NCI-H2227 treated with DMSO at 0.1 percent for 48 hours (cell line): Measurements from ENCODE around the gene CRIP2.

Source experiments
- DNase-seq: peaks from one replicate; lab custom pipeline; 2025; lab: John Stamatoyannopoulos, UW

Gene CRIP2

GRCh38 chr14:105474483-105475268, at the start of gene CRIP2:
TSS of gene CRIP2 (plus strand) at chr14:105474821. CDS start at chr14:105474863, 42 bp downstream.
- peak; percentile 41 for DNase-seq

DNA sequence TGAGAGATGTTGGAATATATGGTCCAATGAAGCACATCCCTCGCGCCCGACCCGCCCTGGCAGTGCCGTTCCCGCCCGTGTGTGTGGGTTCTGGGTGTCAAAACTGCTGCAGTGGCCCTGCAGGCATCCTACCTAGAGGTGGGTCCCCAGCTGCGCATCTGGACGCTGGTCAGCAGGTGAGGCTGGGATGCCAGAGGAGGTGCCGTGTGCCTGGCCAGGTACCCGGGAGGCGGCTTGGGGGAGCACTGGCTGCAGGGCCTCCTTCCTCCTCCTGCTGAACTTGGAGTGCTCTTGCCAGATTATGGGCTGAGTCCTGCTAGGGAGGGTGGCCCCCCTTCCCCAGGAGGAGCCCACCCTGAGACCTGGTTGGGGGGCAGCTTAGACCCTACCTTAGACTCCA, 49.8 kb upstream of the CRIP2 start:
- no peak for DNase-seq

DNA sequence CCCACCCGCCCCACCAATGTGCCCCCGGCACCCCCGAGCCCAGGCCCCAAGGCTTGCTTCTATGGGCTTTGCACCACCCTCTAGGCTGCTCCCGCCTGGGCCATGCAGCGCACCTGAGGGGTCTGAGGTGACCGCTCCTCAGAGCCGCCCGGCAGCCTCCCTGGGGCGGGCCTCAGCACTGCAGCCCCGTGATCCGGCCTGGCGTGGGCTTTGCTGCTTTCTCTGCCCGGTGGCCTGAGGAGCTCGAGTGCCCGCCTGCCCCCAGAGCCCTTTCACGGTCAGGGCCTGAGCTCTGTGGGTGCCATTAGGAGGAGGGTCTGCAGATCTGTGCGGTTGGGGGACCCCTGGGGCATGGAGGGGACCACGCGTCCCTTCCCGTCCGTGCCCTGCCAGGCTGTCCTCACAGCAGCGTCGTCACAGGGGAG, 48.8 kb upstream of the CRIP2 start:
- DNase-seq = no peak

GRCh38 chr14:105426416-105427130, 48.0 kb upstream of the CRIP2 start:
- DNase-seq = no peak

- DNase-seq = no peak
Measured at GRCh38 chr14:105427412-105427811, 47.2 kb upstream of the CRIP2 start.

DNA sequence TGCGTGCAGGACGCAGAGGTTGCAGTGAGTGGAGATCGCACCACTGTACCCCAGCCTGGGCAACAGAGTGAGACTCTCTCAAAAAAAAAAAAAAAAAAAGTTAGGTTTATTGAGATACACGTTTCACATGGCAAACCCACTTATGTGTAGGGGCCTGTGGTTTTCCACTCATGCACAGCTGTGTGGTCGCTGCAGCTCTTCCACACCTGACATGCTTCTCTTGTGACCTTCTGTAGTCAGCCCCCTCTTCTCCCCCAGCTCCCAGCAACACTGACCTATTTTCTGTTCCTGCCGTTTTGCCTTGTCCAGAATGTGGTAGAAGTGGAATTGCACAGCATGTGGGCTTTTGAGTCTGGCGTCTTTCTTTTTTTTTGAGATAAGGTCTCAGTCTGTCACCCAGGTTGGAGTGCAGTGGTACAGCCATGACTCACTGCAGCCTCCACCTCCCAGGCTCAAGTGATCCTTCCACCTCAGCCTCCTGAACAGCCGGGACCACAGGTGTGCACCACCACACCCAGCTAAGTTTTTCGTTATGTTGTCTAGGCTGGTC, 46.6 kb upstream of the CRIP2 start:
- DNase-seq = no peak

DNA sequence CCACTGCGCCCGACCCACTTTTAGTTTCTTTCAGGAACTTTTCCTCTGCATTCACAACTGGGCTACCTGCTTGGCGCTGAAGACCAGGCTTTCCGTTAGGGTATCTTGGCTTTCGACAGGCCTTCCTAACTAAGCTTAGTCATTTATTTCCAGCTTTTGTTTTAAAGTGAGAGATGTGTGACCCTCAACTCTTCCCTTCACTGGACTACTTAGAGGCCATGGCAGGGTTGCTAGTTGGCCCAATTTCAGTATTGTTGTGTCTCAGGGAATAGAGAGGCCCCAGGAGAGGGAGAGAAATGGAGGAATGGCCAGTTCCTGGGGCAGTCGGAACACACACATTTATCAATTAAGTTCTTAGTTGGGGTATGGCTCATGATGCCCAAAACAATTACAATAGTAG, 44.6 kb upstream of the CRIP2 start:
- no peak for DNase-seq

- no peak for DNase-seq
Measured at GRCh38 chr14:105430565-105430964, 44.1 kb upstream of the CRIP2 start.

- DNase-seq = no peak
Measured at GRCh38 chr14:105431256-105431655, 43.4 kb upstream of the CRIP2 start.

GRCh38 chr14:105432657-105433056, 42.0 kb upstream of the CRIP2 start:
- no peak for DNase-seq

- DNase-seq = no peak
Measured at GRCh38 chr14:105433161-105433605, 41.4 kb upstream of the CRIP2 start.

GRCh38 chr14:105436402-105436801, 38.2 kb upstream of the CRIP2 start:
- no peak for DNase-seq

- no peak for DNase-seq
Measured at GRCh38 chr14:105436891-105437722, 37.5 kb upstream of the CRIP2 start.

GRCh38 chr14:105437723-105438500, 36.7 kb upstream of the CRIP2 start:
- no peak for DNase-seq

DNA sequence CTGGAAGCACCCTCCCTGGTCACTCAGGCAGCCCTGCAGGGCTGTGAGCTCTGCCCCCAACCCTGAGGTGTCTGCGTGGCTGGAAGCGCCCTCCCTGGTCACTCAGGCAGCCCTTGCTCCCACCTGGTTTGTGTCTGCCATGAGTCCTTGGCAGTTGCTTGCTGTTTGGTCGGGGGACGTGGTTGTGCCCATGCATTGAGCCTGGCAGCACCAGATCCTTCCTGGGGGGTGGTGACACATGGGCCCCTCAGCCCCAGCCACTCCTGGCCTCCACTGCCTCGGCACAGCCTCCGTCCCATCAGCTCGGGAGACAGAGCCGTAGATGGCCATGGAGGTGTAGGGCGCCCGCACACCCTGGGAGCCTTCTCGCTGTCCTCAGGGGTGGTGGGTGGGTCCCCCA, 35.4 kb upstream of the CRIP2 start:
- DNase-seq = no peak

- no peak for DNase-seq
Measured at GRCh38 chr14:105439710-105440553, 34.7 kb upstream of the CRIP2 start.

DNA sequence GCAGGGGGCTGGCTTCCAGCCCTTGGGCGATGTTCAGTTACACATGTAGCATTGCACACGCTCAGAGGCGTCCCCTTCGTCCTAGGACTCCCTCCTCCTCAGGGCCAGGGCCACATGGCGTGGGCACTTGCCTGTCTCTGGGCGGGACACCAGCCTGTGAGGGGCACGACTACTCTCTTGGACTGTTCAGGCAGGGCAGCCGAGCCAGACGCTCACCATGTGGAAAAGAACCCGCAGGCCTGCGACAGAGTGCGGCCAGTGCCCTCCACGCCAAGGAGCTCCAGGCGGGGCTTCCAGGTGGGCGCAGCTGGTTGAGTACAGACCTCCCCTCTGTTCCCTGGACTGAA, 34.1 kb upstream of the CRIP2 start:
- no peak for DNase-seq

GRCh38 chr14:105440992-105441391, 33.6 kb upstream of the CRIP2 start:
- DNase-seq = no peak

DNA sequence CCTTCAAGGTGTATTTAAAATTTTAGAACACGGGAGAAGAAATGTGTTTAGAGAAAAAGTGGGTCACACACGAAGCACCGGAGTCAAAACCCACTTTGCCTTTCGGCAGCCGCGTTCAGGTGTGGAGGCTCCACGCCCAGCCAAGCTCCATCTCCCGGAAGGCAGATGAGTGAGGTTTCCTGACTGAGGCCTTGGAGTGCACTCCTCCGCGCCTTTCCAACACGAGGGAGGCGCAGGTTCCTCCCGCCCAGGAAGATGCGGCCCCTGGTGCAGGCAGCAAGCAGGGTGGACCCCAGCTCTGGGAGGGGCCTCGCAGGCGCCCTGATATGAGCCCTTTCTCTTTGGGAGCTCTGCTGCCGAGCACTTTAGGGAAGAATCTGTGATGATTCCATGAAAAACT, 32.5 kb upstream of the CRIP2 start:
- DNase-seq = no peak

- no peak for DNase-seq
Measured at GRCh38 chr14:105442834-105443233, 31.8 kb upstream of the CRIP2 start.

- no peak for DNase-seq
Measured at GRCh38 chr14:105444859-105445258, 29.8 kb upstream of the CRIP2 start.
